Hematopoietic multipotent progenitor cell (in vitro differentiated cells): ENCODE measurements around the gene FADS3. TPM values are rescaled to one million over a fixed set of nuclear protein-coding genes. Genes with fewer than 3 reads are reported as not detected.

Source experiments
- small RNA-seq: library from RNA; depleted of rRNA; stranded (forward); fragments of <200 nt; gene quantifications from one replicate; pipeline ENCODE3, GENCODE V24; 2012
- total RNA-seq: library from RNA; depleted of rRNA; stranded (reverse); fragments of >200 nt; gene quantifications from one replicate; pipeline ENCODE4 v1.2.3, GENCODE V29; 2012

FADS3 gene
- total RNA-seq, 1 donor: 52.2 TPM

Small RNA genes lying within 50 kb of the gene (small RNA-seq; reads per million reads assigned to genes)
- gene MIR6746 (not detected), gene RNU6-1243P (not detected)

Other genes with a start within 250 kb of the FADS3 start
- gene DAGLA, start 211.2 kb downstream of the FADS3 start, total RNA-seq: 0.54 TPM
- 0.27 TPM for gene MYRF, start 138.9 kb downstream of the FADS3 start, total RNA-seq
- gene TMEM258, start 98.9 kb downstream of the FADS3 start, total RNA-seq: 96.7 TPM
- 31.5 TPM for gene FEN1, start 98.6 kb downstream of the FADS3 start, total RNA-seq
- gene FADS1, start 74.5 kb downstream of the FADS3 start, total RNA-seq: 61.1 TPM
- gene FADS2, start 63.2 kb downstream of the FADS3 start, total RNA-seq: 110 TPM
- gene RAB3IL1, start 26.0 kb upstream of the FADS3 start, total RNA-seq: 0.54 TPM
- 1.9 TPM for gene BEST1, start 58.8 kb upstream of the FADS3 start, total RNA-seq
- 500 TPM for gene FTH1, start 76.1 kb upstream of the FADS3 start, total RNA-seq
- gene INCENP, start 232.5 kb upstream of the FADS3 start, total RNA-seq: 27.7 TPM